Measurements from ENCODE around the gene FCHSD1.
A peak's percentile ranks its signal among the peaks of the same experiment; 100 is the strongest.

The FCHSD1 gene

DNA sequence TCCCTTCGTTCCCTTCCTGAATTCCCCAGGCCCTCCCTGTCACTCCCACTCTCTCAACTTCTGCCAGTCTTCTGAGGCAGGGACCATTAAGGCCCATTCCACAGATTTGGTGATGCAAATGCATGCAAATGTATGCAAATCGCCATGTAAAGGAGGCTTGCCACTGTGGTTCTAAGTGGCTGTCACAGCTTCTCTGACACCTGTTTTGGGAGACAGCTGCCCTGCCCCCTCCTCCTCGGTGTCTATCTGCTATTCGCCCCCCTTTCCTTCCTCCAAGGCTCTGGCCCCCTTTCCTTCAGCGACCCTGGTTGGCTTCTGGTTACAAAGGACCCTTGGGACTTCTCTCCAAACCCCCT lies 41.3 kb upstream of the FCHSD1 start:
- no peak for DNase-seq (ENCODE audit: low read depth)
- no peak for TF ChIP-seq CTCF (IDR thresholded peaks at IDR 0.05; ENCODE audit: low read length, missing control alignments)

DNA sequence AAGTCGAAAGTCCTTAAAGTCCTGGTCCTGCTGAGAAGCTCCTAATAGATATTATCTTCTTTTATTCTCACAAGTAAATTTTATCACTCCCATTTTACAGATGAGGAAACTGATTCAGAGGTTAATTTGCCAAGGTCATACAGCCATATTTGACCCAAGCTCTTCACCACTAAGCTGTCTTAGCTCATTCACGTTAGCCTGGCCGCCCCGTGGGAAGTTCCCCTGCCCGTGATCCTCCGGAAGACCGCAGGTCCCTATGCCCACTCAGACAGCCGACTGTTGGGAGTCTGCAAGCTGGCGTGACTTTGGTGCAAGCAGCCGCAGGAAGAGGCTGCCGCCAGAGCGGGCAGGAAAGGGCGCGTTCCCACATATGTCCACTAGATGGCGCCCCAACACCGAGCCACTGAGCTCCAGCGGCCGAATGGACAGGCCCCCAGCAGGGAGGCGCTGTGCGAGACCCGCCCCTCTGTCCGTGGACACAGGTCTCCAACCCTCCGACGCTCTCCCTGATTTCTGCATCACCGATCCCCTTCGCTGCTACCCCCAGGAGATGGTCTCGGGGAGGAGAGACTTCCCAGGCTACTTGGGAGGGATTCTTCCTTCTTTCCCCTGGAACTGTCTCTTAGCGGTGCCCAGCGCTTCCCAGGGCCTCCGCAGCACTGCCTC lies 40.8 kb upstream of the FCHSD1 start:
- DNase-seq (ENCODE audit: low read depth) = peak; percentile 79
- H3K4me3 ChIP-seq (replicated peaks; ENCODE audit: low read depth, low read length) = peak overlapping the region; percentile 55

More for the DNA sequence above, 41.3 kb upstream of the FCHSD1 start:
- H3K4me3 ChIP-seq (replicated peaks; ENCODE audit: low read depth, low read length) = peak overlapping the region; percentile 55

GRCh38 chr5:141691286-141691866 lies 40.2 kb upstream of the FCHSD1 start:
- DNase-seq (ENCODE audit: low read depth) = no peak
- H3K4me3 ChIP-seq (replicated peaks; ENCODE audit: low read depth, low read length) = no peak overlapping the region
- no peak for TF ChIP-seq CTCF (IDR thresholded peaks at IDR 0.05; ENCODE audit: low read length, missing control alignments)

More for the DNA sequence above, 40.8 kb upstream of the FCHSD1 start:
- peak; percentile 89 for TF ChIP-seq CTCF (IDR thresholded peaks at IDR 0.05; ENCODE audit: low read length, missing control alignments)

GRCh38 chr5:141686648-141687416 lies 35.6 kb upstream of the FCHSD1 start:
- no peak for DNase-seq (ENCODE audit: low read depth)
- no peak for TF ChIP-seq CTCF (IDR thresholded peaks at IDR 0.05; ENCODE audit: low read length, missing control alignments)
- H3K4me3 ChIP-seq (replicated peaks; ENCODE audit: low read depth, low read length) = no peak overlapping the region

GRCh38 chr5:141685591-141685990 lies 34.4 kb upstream of the FCHSD1 start:
- TF ChIP-seq CTCF (IDR thresholded peaks at IDR 0.05; ENCODE audit: low read length, missing control alignments) = no peak
- no peak for DNase-seq (ENCODE audit: low read depth)
- H3K4me3 ChIP-seq (replicated peaks; ENCODE audit: low read depth, low read length) = no peak overlapping the region

GRCh38 chr5:141683596-141684141 lies 32.5 kb upstream of the FCHSD1 start:
- DNase-seq (ENCODE audit: low read depth) = no peak
- no peak for TF ChIP-seq CTCF (IDR thresholded peaks at IDR 0.05; ENCODE audit: low read length, missing control alignments)
- no peak overlapping the region for H3K4me3 ChIP-seq (replicated peaks; ENCODE audit: low read depth, low read length)

All from fibroblast of pulmonary artery (primary cell).